ENCODE measurements around the gene ZIC5. TPM values are rescaled to one million over a fixed set of nuclear protein-coding genes. Genes with fewer than 3 reads are reported as not detected.

Gene ZIC5
- polyA plus RNA-seq, 1 donor from 2014 or later, result 0.94 TPM

GRCh38 chr13:99960663-99961311 is 10.8 kb downstream of the ZIC5 start:
- Histone ChIP-seq H3K9me2 (ENCODE audit: insufficient read depth, low read length) (no peaks in the 10 kb centered on the region), H4K20me1 (ENCODE audit: insufficient read depth) (no peaks in the 10 kb centered on the region), H3K36me3 (ENCODE audit: insufficient read depth, low read length) (no peaks in the 10 kb centered on the region), H3K4me2 (ENCODE audit: low read length) (no peak overlapping the region), H3K79me2 (replicated peaks; ENCODE audit: insufficient read depth, low read length) (peaks cover 41% of the 10 kb centered on the region), H3K27me3 (ENCODE audit: insufficient read depth, low read depth, low read length) (peaks cover 69% of the 10 kb centered on the region), H3K9ac (ENCODE audit: low read length) (no peak overlapping the region), H3K27ac (ENCODE audit: low read length) (no peak overlapping the region), H3F3A (ENCODE audit: insufficient read depth, low read length, poor library complexity, severe bottlenecking) (no peaks in the 10 kb centered on the region), H2AFZ (ENCODE audit: low read depth, low read length) (no peak overlapping the region), H3K9me3 (ENCODE audit: low read length) (no peaks in the 10 kb centered on the region), H3K4me3 (ENCODE audit: low read length) (no peak overlapping the region)
- TF ChIP-seq REST (IDR thresholded peaks at IDR 0.05; ENCODE audit: borderline replicate concordance), result no peak
- no peak for TF ChIP-seq POLR2AphosphoS5 (IDR thresholded peaks at IDR 0.05)
- TF ChIP-seq MXI1 (conservative IDR thresholded peaks at IDR 0.05; ENCODE audit: poor library complexity, severe bottlenecking), result no peak
- TF ChIP-seq CTCF (IDR thresholded peaks at IDR 0.05; ENCODE audit: poor library complexity, severe bottlenecking), result no peak
- TF ChIP-seq TAF1 (IDR thresholded peaks at IDR 0.05; ENCODE audit: low read depth), result no peak
- TF ChIP-seq RAD21 (conservative IDR thresholded peaks at IDR 0.05), result no peak
- TF ChIP-seq SMC3 (conservative IDR thresholded peaks at IDR 0.05; ENCODE audit: poor library complexity), result no peak

GRCh38 chr13:99959540-99960230 is 11.9 kb downstream of the ZIC5 start:
- no peak overlapping the region for H3K4me2 ChIP-seq (ENCODE audit: low read length)
- H3K9me3 ChIP-seq (ENCODE audit: low read length), result peaks cover 4% of the 10 kb centered on the region
- H3K27me3 ChIP-seq (ENCODE audit: insufficient read depth, low read depth, low read length), result peaks cover 79% of the 10 kb centered on the region
- H3K9ac ChIP-seq (ENCODE audit: low read length), result no peak overlapping the region
- no peak overlapping the region for H3K27ac ChIP-seq (ENCODE audit: low read length)
- H4K20me1 ChIP-seq (ENCODE audit: insufficient read depth), result no peaks in the 10 kb centered on the region
- H3K9me2 ChIP-seq (ENCODE audit: insufficient read depth, low read length), result no peaks in the 10 kb centered on the region
- no peak for TF ChIP-seq MXI1 (conservative IDR thresholded peaks at IDR 0.05; ENCODE audit: poor library complexity, severe bottlenecking)
- TF ChIP-seq CTCF (IDR thresholded peaks at IDR 0.05; ENCODE audit: poor library complexity, severe bottlenecking), result peak; percentile 53
- H3K79me2 ChIP-seq (replicated peaks; ENCODE audit: insufficient read depth, low read length), result peaks cover 31% of the 10 kb centered on the region
- peak overlapping the region; percentile 30 for H3K4me3 ChIP-seq (ENCODE audit: low read length)
- H2AFZ ChIP-seq (ENCODE audit: low read depth, low read length), result no peak overlapping the region
- H3F3A ChIP-seq (ENCODE audit: insufficient read depth, low read length, poor library complexity, severe bottlenecking), result no peaks in the 10 kb centered on the region
- H3K36me3 ChIP-seq (ENCODE audit: insufficient read depth, low read length), result no peaks in the 10 kb centered on the region

Data from neural cell (in vitro differentiated cells).